ENCODE results near the gene C1QTNF9.
"Not testable (repeated sequence)": the region's sequence is repeated elsewhere in the genome, so short reads cannot be mapped to it uniquely, and the experiment has no call there.

C1QTNF9 gene

DNA sequence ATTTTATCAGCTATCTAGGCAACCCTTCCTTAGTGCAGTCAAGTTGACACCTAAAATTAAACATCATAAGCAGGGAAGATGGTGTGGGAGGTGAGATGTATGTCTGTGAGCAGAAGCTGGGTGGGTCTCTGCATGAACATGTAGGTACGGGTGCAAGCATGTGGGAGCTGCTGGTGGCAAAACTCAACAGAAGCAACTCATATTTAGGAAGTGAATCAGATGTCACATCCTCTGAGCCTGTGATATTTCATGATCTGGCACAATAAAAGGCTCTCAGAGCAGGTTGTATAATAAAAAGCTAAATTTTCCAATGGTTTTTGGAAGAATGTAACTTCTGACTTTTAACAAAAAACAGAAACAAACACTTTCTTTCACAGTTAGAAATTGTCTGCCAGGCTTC lies 44.4 kb downstream of the C1QTNF9 start:
- no peak for TF ChIP-seq JUND (IDR thresholded peaks at IDR 0.05; ENCODE audit: low read depth)
- in situ Hi-C loops (cut with HindIII; ENCODE audit: low pct_unique_long_range_greater_than_20kb, low sequenced_read_pairs) = no loop called here
- no peak for DNase-seq (ENCODE audit: low read depth in 1 of 2, low spot score in 1 of 2)

DNA sequence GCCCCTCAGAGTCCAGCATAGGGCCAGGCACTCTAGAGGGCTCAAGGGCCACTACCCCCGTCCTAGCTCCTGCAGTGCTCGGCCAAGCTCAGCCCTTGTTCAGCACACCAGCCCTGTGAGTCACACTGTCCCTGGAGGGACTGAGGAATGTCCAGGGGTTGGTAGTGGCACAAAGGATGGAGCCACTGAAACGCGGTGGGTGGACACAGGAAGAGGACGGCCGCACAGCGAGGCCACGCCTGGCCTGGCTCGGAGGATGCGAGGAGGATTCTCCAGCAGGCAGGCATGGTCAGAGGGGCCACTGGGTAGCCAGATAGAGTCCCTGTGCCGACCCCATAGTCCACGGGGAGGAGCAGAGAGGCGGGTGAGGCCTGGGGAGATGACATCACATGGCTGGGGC lies 45.7 kb downstream of the C1QTNF9 start:
- DNase-seq (ENCODE audit: low read depth in 1 of 2, low spot score in 1 of 2) = no peak
- TF ChIP-seq JUND (IDR thresholded peaks at IDR 0.05; ENCODE audit: low read depth) = no peak
- in situ Hi-C loops (cut with HindIII; ENCODE audit: low pct_unique_long_range_greater_than_20kb, low sequenced_read_pairs) = no loop called here

DNA sequence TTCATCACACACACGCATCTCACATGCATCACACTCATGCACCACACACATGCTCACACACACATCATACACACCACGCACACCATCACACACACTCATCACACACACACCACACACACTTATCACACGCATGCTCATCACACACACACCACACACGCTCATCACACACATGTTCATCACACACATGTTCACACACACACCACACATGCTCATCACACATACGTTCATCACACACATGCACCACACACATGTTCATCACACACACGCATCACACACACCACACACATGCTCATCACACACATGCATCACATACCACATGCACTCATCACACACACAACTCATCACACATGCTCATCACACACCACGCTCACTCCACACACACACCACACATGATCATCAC lies 46.9 kb downstream of the C1QTNF9 start:
- TF ChIP-seq JUND (IDR thresholded peaks at IDR 0.05; ENCODE audit: low read depth) = no peak
- DNase-seq (ENCODE audit: low read depth in 1 of 2, low spot score in 1 of 2) = no peak
- in situ Hi-C loops (cut with HindIII; ENCODE audit: low pct_unique_long_range_greater_than_20kb, low sequenced_read_pairs) = no loop called here

DNA sequence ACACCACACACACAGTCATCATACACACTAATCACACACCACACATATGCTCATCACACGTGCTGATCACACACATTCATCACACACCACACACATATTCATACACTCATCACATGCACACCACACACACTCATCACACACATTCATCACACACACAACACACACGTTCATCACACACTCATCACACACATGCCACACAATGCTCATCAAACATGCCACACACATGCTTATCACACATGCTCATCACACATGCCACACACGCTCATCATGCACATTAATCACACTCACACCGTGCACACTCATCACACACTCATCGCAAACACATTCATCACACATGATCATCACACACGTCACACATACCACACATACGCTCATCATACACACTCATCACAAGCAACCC lies 47.5 kb downstream of the C1QTNF9 start:
- no peak for TF ChIP-seq JUND (IDR thresholded peaks at IDR 0.05; ENCODE audit: low read depth)
- no peak for DNase-seq (ENCODE audit: low read depth in 1 of 2, low spot score in 1 of 2)
- in situ Hi-C loops (cut with HindIII; ENCODE audit: low pct_unique_long_range_greater_than_20kb, low sequenced_read_pairs) = no loop called here

DNA sequence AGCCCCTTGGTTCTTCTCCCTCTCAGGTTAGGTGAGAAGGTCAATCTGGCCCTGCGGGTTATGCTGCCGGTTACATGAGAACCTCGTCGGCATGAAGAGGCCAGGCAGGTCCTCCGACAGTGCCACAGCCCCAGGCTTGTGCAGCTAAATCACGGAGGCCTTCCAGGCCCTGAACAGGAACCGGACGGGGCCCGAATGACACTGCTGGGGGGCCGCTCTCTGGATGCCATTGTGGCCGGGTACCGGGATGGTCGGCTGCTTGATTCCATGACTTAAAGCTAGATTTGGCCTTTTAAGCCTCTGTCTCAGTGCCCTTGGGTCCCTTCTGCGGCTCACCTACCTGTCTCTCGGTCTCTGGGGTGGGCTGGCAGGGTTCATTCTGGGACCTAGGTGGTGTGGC lies 48.4 kb downstream of the C1QTNF9 start:
- in situ Hi-C loops (cut with HindIII; ENCODE audit: low pct_unique_long_range_greater_than_20kb, low sequenced_read_pairs) = no loop called here
- DNase-seq (ENCODE audit: low read depth in 1 of 2, low spot score in 1 of 2) = no peak
- TF ChIP-seq JUND (IDR thresholded peaks at IDR 0.05; ENCODE audit: low read depth) = no peak

DNA sequence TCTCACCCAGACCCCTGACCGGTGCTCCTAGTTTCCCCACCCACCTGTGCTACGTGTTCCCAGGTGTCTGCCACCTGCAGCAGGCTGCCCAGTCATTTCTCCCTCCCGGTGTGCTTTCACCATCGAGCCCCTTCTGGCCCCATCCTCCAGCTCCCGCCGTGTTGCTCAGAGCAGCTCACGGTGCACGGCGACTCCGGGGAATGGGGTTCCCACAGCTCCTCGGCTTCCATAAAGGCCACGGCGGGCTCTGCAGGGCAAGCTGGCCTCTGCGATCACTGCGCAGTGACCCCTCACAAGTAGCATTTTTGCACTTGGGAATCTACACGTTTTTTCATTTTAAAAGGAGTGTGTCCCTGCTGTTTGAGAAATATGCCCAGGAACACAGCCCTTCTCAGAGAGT lies 49.5 kb downstream of the C1QTNF9 start:
- in situ Hi-C loops (cut with HindIII; ENCODE audit: low pct_unique_long_range_greater_than_20kb, low sequenced_read_pairs); DNase-seq (ENCODE audit: low read depth in 1 of 2, low spot score in 1 of 2): not testable (repeated sequence)

DNA sequence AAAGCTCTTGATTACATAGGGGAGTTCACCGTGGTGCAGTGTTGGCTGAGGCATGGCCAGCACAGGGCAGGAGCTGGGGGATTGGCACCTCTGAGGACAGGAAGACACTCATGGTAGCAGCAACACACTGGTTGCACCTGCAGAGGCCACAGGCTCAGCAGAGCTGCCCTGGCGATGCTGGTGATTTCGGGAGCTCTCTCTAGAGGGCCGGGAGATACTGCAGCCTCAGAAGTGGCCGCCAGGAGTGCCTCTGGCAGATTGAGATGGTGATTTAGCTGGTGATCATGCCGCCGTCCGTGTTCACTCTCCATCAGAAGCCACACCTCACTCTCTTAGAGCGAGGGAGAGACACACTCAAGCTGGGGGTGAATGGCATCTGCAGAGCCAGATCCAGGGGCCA lies 49.9 kb downstream of the C1QTNF9 start:
- DNase-seq (ENCODE audit: low read depth in 1 of 2, low spot score in 1 of 2); in situ Hi-C loops (cut with HindIII; ENCODE audit: low pct_unique_long_range_greater_than_20kb, low sequenced_read_pairs): not testable (repeated sequence)

DNA sequence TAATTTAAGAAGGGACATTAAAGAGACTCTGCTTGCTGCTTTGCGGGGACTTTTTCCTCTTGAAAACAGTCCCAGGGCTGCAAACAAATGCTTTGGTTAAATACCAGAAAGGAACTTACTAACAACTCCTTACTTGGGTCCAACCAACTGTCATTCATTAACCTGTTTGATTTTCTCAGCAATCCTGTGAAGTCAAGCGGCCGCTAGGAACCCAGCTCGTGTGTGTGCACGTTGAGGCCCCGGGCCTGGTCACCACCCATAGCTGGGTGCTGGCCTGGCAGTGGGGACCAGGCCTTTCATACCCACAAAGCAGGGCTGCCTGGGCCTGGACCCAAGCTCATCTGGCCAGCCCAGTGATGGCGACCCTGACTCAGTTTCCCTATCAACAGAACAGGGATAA lies 50.7 kb downstream of the C1QTNF9 start:
- DNase-seq (ENCODE audit: low read depth in 1 of 2, low spot score in 1 of 2) = no peak
- in situ Hi-C loops (cut with HindIII; ENCODE audit: low pct_unique_long_range_greater_than_20kb, low sequenced_read_pairs) = no loop called here

DNA sequence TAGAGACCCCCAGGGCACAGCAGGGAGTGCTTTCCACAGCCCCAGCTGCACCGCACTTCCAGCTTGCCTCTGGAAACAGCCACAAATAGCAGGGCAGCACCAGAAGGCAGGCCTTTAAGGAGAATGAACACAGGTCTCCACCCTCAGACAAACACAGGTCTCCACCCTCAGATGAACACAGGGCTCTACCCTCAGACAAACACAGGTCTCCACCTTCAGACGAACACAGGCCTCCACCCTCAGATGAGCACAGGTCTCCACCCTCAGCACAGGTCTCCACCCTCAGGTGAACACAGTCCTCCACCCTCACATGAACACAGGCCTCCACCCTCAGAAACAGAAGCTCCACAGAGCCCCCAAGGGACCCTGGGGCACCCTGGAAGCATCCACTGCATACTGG lies 51.7 kb downstream of the C1QTNF9 start:
- TF ChIP-seq JUND (IDR thresholded peaks at IDR 0.05; ENCODE audit: low read depth) = no peak
- no peak for DNase-seq (ENCODE audit: low read depth in 1 of 2, low spot score in 1 of 2)
- in situ Hi-C loops (cut with HindIII; ENCODE audit: low pct_unique_long_range_greater_than_20kb, low sequenced_read_pairs) = no loop called here

More for the DNA sequence above, 50.7 kb downstream of the C1QTNF9 start:
- TF ChIP-seq JUND (IDR thresholded peaks at IDR 0.05; ENCODE audit: low read depth) = no peak

DNA sequence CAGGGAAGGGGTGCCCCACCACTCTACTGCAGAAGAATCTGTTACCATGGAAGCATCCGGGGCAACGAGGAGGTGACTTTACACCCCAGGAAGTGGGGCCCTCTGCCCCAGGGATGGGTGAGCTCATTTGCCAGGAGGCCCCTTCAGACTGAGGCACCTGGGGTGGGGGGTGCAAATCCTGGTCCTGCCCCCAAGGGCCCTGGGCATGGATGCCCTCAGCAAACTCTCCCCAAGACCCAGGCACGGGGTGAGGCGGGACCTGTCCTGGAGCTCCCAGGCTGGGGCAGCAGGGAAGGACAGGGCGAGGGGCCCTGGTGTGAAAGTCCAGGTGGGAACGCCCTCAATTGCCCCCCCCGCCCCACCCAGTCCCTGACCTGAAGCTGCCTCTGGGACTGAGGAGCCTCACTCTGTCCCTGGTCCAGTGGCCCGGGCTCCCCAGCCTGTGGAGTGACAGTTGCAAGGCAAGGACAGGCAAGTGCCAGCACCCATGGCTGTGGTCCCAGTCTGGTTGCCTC lies 52.5 kb downstream of the C1QTNF9 start:
- DNase-seq (ENCODE audit: low read depth in 1 of 2, low spot score in 1 of 2) = no peak
- in situ Hi-C loops (cut with HindIII; ENCODE audit: low pct_unique_long_range_greater_than_20kb, low sequenced_read_pairs) = no loop called here
- TF ChIP-seq JUND (IDR thresholded peaks at IDR 0.05; ENCODE audit: low read depth) = no peak

DNA sequence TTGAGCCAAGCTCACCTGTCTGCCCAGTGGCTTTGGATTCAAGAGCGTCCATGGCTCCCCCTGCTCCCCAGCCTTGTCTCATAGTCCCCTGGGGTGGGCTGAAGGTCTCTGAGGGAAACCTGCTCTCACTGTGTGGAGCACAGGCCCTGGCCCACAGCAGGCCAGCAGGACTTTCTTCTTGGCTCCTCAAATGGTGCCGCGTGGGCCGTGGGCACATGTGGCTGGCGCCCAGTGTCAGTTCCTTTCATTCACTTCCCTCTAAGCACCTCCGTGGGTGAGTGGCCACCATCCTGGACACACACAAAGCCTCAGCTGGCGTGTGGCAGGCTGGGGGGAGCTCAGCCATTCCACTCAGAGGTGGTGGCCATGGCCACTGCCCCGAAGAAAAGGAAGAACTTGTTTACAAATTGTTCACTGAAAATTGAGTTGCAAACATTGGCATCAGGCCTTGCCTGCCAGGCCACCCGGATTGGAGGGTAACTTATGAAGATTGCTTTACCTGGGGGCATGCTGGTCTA lies 53.1 kb downstream of the C1QTNF9 start:
- DNase-seq (ENCODE audit: low read depth in 1 of 2, low spot score in 1 of 2) = no peak
- in situ Hi-C loops (cut with HindIII; ENCODE audit: low pct_unique_long_range_greater_than_20kb, low sequenced_read_pairs) = no loop called here

DNA sequence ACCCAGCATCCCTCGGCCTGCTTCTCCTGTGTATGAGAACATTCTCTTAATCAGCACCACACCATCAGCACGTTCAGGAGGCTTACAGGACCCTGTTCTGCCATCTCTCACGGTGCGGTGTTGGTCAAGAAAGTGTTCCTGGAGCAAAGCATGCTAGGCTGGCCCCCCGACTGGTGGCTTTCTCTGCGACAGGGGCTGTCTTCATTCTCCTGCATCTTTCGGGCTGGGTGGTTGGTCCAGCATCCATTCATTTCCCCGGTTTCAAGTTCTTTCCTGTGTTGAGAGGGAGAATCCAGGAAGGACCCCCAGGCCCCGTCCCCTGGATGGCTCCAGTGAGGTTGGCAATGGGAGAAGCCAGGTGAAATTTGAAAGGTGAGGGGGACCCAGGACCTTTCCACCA lies 55.8 kb downstream of the C1QTNF9 start:
- TF ChIP-seq JUND (IDR thresholded peaks at IDR 0.05; ENCODE audit: low read depth) = no peak
- no peak for DNase-seq (ENCODE audit: low read depth in 1 of 2, low spot score in 1 of 2)
- in situ Hi-C loops (cut with HindIII; ENCODE audit: low pct_unique_long_range_greater_than_20kb, low sequenced_read_pairs) = no loop called here

More for the DNA sequence above, 53.1 kb downstream of the C1QTNF9 start:
- TF ChIP-seq JUND (IDR thresholded peaks at IDR 0.05; ENCODE audit: low read depth) = no peak

DNA sequence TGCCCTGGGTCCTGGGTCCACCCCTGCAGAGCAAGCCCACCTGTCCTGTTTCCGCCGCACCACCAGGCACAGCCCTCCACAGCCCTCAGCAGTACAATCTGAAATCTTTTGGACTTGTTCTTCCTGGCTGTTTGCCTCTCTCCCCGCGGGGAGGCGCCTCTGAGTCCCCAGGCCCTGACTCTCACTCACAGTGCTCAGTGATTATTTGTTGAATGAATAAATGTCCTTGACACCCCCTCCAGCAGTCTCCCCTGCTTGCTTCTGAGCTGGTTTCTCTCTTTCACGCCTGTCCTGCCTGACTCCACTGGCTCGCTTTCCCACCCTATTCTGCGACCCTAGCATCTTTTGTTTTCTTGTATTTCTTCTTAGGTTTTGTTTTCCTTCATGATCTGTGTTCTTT lies 56.9 kb downstream of the C1QTNF9 start:
- in situ Hi-C loops (cut with HindIII; ENCODE audit: low pct_unique_long_range_greater_than_20kb, low sequenced_read_pairs); DNase-seq (ENCODE audit: low read depth in 1 of 2, low spot score in 1 of 2): not testable (repeated sequence)

DNA sequence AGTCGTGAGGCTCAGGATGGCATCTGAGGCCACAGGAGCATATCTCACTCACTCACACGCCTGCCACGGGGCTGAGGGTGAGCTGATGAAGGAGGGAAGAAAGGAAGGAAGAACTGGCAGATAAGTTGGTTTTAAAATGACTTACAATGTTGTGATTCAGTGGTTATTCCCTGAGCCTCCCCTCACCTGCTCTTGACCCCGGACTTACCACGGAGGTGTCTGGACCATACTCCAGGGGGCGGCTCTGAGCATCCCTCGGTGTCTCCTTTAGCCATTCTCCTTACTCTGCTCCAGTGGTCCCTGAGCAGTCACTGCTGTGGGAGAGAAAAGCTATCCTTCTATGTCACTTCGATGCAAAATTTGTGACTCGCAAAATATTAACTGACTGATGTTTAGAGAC lies 61.9 kb downstream of the C1QTNF9 start:
- DNase-seq (ENCODE audit: low read depth in 1 of 2, low spot score in 1 of 2); in situ Hi-C loops (cut with HindIII; ENCODE audit: low pct_unique_long_range_greater_than_20kb, low sequenced_read_pairs): not testable (repeated sequence)

Data from T47D (cell line).